ENCODE results near the gene NUDT4. TPM values are rescaled to one million over a fixed set of nuclear protein-coding genes. Genes with fewer than 3 reads are reported as not detected.
A peak's percentile ranks its signal among the peaks of the same experiment; 100 is the strongest.

NUDT4 gene
- total and polyA plus RNA-seq, 9 of the 15 experiments (the other 6 are each of a cell fraction or from before 2014, with no cell fraction given): 38.1 to 164 (median 99.2) TPM

DNA sequence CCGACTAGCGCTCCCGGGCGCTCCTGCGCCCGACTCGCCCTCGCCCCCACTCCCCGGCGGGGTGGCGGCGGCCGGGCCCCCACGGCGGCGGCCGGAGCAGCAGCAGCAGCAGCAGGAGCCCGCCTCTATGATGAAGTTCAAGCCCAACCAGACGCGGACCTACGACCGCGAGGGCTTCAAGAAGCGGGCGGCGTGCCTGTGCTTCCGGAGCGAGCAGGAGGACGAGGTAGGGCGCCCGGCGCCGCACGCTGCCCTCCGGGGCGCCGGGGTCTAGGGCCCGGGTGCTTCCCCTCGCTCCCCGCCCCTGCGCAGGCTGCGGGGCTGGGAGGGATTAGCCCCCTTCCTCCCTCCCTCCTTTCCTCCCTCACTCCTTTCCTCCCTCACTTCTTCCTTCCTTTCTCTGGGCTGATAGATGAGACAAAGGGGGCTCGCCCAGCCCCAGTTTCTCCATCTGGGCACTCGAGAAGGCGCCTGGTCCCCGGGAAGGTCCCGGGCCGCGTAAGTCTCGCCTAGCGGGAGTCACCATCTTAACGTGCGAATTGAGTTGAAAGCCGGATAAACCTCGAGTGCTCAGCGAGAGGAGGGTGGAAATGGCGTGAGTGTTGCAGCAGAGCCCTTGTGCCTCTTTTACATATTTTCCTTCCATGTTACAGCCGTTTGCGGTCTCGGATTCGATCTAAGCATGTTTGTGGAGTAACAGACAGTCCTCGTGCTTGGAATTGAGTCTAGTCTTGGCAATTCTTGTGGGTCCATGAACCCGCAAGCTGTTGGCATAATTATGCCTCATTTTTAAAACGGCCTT lies 672 bp downstream of the NUDT4 start (continued):
- TF ChIP-seq FOXK1 (CRISPR knock-in tag; IDR thresholded peaks at IDR 0.05; ENCODE audit: borderline replicate concordance): 0 out of 2 replicates have a peak, but pooled peaks have one; percentile 81
- peak; percentile 46 for TF ChIP-seq SAP30 (IDR thresholded peaks at IDR 0.05; ENCODE audit: borderline replicate concordance, insufficient read depth, low read depth, low read length, poor library complexity, severe bottlenecking)
- TF ChIP-seq ZNF766 (CRISPR knock-in tag; conservative IDR thresholded peaks at IDR 0.05): 0 out of 2 replicates have a peak, but pooled peaks have one; percentile 31
- TF ChIP-seq, protein P1, sequence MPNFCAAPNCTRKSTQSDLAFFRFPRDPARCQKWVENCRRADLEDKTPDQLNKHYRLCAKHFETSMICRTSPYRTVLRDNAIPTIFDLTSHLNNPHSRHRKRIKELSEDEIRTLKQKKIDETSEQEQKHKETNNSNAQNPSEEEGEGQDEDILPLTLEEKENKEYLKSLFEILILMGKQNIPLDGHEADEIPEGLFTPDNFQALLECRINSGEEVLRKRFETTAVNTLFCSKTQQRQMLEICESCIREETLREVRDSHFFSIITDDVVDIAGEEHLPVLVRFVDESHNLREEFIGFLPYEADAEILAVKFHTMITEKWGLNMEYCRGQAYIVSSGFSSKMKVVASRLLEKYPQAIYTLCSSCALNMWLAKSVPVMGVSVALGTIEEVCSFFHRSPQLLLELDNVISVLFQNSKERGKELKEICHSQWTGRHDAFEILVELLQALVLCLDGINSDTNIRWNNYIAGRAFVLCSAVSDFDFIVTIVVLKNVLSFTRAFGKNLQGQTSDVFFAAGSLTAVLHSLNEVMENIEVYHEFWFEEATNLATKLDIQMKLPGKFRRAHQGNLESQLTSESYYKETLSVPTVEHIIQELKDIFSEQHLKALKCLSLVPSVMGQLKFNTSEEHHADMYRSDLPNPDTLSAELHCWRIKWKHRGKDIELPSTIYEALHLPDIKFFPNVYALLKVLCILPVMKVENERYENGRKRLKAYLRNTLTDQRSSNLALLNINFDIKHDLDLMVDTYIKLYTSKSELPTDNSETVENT (CRISPR knock-in tag; IDR thresholded peaks at IDR 0.05): 0 out of 2 replicates have a peak, but pooled peaks have one; percentile 10
- peak; percentile 14; the same call in 1 of the 2 replicates for TF ChIP-seq PML (IDR thresholded peaks at IDR 0.05; ENCODE audit: low read length)
- TF ChIP-seq POLR2G (IDR thresholded peaks at IDR 0.05; ENCODE audit: low read depth, low read length): peak; percentile 82
- TF ChIP-seq GABPA (tag; conservative IDR thresholded peaks at IDR 0.05; ENCODE audit: low read depth): 0 out of 2 replicates have a peak, but pooled peaks have one; percentile 17
- peak; percentile 5; the same call in 1 of the 2 replicates for TF ChIP-seq PHF8 (IDR thresholded peaks at IDR 0.05; ENCODE audit: borderline replicate concordance, low read length)
- TF ChIP-seq FIP1L1 (IDR thresholded peaks at IDR 0.05; ENCODE audit: low read depth, low read length, poor library complexity, severe bottlenecking): peak; percentile 62
- 0 out of 2 replicates have a peak, but pooled peaks have one; percentile 14 for TF ChIP-seq ZBTB17 (CRISPR knock-in tag; IDR thresholded peaks at IDR 0.05)
- TF ChIP-seq, protein P2, sequence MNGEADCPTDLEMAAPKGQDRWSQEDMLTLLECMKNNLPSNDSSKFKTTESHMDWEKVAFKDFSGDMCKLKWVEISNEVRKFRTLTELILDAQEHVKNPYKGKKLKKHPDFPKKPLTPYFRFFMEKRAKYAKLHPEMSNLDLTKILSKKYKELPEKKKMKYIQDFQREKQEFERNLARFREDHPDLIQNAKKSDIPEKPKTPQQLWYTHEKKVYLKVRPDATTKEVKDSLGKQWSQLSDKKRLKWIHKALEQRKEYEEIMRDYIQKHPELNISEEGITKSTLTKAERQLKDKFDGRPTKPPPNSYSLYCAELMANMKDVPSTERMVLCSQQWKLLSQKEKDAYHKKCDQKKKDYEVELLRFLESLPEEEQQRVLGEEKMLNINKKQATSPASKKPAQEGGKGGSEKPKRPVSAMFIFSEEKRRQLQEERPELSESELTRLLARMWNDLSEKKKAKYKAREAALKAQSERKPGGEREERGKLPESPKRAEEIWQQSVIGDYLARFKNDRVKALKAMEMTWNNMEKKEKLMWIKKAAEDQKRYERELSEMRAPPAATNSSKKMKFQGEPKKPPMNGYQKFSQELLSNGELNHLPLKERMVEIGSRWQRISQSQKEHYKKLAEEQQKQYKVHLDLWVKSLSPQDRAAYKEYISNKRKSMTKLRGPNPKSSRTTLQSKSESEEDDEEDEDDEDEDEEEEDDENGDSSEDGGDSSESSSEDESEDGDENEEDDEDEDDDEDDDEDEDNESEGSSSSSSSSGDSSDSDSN (IDR thresholded peaks at IDR 0.05; ENCODE audit: borderline replicate concordance in 1 of 2, low read depth in 2 of 2, low read length in 2 of 2): peak; percentile 61 to 74; a peak in 1 of 4 replicates
- TF ChIP-seq, protein P3, sequence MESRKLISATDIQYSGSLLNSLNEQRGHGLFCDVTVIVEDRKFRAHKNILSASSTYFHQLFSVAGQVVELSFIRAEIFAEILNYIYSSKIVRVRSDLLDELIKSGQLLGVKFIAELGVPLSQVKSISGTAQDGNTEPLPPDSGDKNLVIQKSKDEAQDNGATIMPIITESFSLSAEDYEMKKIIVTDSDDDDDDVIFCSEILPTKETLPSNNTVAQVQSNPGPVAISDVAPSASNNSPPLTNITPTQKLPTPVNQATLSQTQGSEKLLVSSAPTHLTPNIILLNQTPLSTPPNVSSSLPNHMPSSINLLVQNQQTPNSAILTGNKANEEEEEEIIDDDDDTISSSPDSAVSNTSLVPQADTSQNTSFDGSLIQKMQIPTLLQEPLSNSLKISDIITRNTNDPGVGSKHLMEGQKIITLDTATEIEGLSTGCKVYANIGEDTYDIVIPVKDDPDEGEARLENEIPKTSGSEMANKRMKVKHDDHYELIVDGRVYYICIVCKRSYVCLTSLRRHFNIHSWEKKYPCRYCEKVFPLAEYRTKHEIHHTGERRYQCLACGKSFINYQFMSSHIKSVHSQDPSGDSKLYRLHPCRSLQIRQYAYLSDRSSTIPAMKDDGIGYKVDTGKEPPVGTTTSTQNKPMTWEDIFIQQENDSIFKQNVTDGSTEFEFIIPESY (CRISPR knock-in tag; IDR thresholded peaks at IDR 0.05): 0 out of 2 replicates have a peak, but pooled peaks have one; percentile 17
- TF ChIP-seq, protein P4, sequence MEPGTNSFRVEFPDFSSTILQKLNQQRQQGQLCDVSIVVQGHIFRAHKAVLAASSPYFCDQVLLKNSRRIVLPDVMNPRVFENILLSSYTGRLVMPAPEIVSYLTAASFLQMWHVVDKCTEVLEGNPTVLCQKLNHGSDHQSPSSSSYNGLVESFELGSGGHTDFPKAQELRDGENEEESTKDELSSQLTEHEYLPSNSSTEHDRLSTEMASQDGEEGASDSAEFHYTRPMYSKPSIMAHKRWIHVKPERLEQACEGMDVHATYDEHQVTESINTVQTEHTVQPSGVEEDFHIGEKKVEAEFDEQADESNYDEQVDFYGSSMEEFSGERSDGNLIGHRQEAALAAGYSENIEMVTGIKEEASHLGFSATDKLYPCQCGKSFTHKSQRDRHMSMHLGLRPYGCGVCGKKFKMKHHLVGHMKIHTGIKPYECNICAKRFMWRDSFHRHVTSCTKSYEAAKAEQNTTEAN (CRISPR knock-in tag; IDR thresholded peaks at IDR 0.05): 0 out of 2 replicates have a peak, but pooled peaks have one; percentile 70
- peak; percentile 33; the same call in 1 of the 2 replicates for TF ChIP-seq TAF7 (tag; IDR thresholded peaks at IDR 0.05)
